Measurements from ENCODE around the gene FECH.

FECH gene

DNA sequence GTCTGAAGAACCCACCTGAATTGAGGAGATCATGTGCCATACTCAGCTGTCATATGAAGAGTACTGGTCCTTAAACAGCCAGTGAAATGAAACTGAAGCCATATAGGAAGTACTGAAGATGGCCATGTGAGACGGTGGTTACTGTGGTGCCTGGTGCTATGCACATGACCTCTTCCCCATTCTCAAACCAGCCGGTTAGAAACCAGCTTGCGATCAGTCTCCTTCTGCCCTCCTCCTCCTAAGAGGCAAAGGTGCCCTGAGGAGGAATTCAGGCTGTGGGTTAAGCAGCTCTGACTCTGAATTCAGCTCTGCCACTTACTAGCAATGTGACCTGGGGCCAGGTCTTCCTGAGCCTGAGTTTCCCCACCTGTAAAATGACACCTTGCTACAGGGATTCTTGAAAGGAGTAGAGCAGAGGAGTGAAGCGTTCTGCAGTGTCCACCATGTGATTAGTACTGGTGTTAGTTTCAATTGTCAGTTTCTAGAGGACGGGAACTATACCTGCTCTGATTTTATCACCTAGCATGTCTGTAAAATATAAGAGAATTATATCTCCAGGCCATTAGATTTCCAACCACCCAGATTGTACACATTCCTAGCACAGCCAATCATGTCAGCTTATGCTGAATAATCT lies 5.1 kb downstream of the FECH start:
- DNase-seq = peak in 3 of 56 donors; percentile 12 to 42 (median 18)

- no peak for DNase-seq
These were observed 6.6 kb downstream of the FECH start for GRCh38 chr18:57579934-57580333.

- DNase-seq = no peak
These were observed 10.2 kb downstream of the FECH start for GRCh38 chr18:57576316-57576715.

DNA sequence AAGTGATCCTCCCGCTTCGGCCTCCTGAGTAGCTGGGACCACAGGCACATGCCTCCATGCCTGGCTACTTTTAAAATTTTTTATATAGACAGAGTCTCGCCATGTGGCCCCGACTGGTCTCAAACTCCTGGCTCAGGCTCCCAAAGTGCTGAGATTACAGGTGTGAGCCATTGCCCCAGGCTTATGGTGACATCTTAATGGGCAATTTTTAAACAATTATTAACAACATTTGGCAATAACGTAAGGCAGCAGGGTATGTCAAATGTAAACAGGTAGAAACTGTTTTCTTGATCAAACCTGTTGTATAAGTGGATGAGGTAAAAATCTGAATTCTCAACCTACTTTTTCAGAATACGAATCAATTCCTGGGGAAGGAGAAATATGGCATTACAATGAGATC lies 11.0 kb downstream of the FECH start:
- DNase-seq = no peak

GRCh38 chr18:57574866-57575265 lies 11.6 kb downstream of the FECH start:
- DNase-seq = no peak

DNA sequence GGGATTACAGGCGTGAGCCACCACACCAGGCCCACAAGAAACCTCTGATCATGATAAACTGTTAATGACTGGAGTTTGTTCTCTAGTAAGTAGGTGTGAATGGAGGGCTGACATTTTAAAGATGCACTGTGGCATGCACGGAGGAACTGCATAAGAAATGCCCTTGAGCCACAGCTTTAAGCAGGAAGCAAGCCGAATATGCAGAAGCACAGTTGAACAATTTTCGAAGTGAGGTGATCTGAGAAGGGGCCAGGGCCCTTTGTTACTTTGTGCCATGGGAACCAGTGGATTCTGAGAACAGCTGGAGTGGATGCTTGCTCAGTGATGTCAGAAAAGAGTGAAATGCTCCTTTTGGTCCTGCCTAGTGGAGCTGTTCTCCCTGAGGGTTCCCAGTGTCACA lies 16.3 kb downstream of the FECH start:
- no peak for DNase-seq

- no peak for DNase-seq
These were observed 17.4 kb downstream of the FECH start for GRCh38 chr18:57569133-57569532.

DNA sequence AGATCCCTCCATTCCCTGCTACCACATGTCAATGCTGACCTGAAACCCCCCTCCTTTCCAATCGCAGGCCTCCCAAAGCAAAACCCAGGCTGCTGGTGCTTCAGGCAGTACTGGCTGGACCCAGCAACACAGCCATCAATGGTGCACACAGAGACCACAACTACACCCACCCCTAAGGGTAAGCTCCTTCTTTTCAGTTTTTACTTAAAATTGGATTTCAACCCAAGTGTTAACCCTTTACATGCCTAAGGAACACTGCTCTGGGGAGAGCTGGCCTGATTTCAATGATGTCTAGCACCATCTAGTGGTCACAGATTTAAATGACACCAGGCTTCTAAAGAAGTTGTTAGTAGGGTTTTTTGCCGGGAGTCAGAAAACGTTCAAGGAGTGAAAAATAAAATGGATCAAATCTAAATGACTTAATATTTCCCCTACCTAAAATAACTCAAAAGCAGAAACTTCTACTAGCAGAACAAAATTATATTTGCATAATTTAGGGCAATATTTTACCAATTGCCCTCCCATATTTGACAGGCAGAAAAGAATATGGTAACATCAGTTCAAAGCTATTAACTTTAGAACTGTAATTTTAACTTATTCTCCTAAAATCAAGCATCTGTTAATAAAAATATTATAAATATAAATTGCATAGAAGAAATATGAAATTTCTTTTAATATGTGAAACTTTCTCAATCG lies 24.6 kb downstream of the FECH start:
- DNase-seq = peak in 18 of 56 donors; percentile 5 to 42 (median 15)

GRCh38 chr18:57561261-57561660 lies 25.2 kb downstream of the FECH start:
- peak in 1 of 56 donors; percentile 25 for DNase-seq

GRCh38 chr18:57559314-57559713 lies 27.2 kb downstream of the FECH start:
- no peak for DNase-seq

- no peak for DNase-seq
These were observed 31.4 kb downstream of the FECH start for GRCh38 chr18:57555134-57555533.

GRCh38 chr18:57550510-57550909 lies 36.0 kb downstream of the FECH start:
- DNase-seq = no peak

GRCh38 chr18:57547260-57547659 lies 39.2 kb downstream of the FECH start:
- DNase-seq = no peak

- no peak for DNase-seq
These were observed 41.4 kb downstream of the FECH start for GRCh38 chr18:57544936-57545660.

GRCh38 chr18:57543560-57543959 lies 42.9 kb downstream of the FECH start:
- no peak for DNase-seq

DNA sequence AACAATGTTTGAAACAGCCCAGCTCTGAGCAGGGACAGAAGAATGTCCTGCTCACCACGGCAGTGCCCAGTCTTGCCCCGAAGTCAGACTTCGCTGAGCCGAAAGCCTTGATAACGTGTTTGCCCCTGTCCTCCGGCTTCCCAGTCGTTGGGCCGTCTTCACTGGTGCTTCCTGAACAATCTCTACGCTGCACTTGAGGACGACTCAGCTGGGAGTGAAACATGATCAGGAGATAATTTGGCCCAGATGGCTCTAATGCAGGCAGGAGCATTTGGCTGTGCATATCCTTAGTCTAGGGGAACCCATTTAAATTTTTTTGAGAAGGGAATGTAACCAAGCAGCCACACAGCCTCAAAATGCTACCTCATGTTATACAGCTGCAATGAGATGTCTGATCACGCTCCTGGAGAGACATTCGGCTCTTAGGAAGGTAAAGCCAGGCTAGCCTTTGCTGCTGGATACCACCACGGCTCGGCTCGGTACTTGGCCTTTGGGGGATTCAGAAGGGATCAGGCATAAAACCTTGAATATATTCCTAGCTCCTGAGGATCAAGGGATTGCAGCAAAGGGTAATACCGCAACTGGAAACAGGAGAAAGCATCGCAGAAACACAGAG lies 43.6 kb downstream of the FECH start:
- DNase-seq = no peak

GRCh38 chr18:57542126-57542525 lies 44.4 kb downstream of the FECH start:
- no peak for DNase-seq

DNA sequence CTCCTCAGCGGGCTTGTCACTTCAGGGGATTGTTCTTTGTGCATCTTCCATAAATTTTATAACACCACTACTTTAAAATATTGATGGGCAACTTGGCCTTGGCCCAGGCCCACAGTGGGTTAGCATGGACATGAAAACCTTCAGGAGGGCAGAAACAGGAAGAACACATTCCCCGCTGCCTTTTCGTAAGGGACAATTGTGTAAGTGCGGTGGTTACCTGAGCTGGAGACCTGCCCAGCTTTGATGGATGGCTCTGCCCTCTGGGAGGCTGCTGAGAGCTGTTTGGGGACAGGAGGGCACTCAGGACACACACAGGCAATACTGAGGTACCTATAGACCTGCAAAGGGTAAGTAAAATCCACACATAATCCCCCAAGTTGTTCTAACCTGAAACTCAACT lies 46.8 kb downstream of the FECH start:
- DNase-seq = no peak

GRCh38 chr18:57538614-57539013 lies 47.9 kb downstream of the FECH start:
- no peak for DNase-seq

DNA sequence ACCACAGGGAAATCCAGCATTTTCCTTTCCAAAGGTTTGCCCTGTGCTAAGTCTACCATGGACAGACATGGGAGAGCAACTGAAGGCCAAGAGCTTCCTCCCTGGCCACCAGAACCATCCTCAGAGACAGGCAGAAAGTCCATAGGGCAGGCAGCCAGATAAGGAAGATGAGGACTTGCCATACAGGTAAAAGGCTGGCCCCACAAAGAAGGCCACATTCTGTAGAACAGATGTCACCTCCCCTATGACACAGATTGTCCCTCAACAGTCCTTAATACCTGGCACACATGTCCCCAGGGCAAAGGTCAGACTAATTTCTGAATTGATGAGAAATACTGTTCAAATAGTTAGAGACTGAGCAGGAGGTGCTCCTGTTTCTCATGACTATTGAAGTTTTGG lies 52.0 kb downstream of the FECH start:
- no peak for DNase-seq

DNA sequence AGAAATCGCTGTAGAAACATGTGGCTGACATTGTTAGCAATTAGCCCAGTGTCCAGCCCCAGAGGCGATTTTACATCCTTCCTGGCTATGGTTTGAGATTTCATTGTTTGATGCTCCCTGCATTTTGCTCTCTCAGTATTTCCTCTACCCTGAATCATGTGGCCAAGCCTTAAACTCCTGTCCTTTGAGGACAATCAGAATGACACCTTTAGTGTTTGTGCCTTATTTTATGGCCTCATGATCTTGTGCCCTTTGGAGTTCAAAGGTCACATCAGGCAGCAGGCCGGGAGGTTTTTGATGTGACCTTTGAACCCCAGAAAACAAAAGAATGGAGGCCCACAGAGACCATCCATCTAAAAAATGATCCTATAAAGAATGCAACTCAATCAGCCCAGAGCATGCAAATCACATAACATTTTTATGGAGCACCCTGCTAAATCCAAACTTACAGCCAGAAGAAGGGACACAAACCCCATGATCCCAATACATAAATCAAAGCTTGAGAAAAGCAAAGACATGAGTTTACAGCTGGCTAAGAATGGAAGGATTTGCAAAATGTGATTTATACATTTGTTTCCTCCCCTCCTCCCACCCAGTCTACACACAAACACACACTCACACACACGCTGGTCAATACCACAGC lies 52.5 kb downstream of the FECH start:
- DNase-seq = no peak
